ENCODE results near the gene ZFR. TPM values are rescaled to one million over a fixed set of nuclear protein-coding genes. Genes with fewer than 3 reads are reported as not detected.

Gene ZFR
- total RNA-seq, 1 experiment from 2014 or later = 62.4 TPM

GRCh38 chr5:32319926-32320543 lies 124.5 kb downstream of the ZFR start:
- Mint-ChIP-seq H3K4me3 (no peak overlapping the region), H3K4me1 (peaks cover 2 to 5% of the 10 kb centered on the region in 2 experiments; a peak in 1 of 4 replicates), H3K9me3 (peaks cover 5 to 6% of the 10 kb centered on the region in 2 experiments; a peak in 4 of 5 replicates), H3K27me3 (ENCODE audit: low read depth) (no peaks in the 10 kb centered on the region), H3K27ac (no peak overlapping the region), H3K36me3 (ENCODE audit: insufficient read depth in 1 of 3, low read depth in 3 of 3) (peaks cover 0 to 5% (median 0%) of the 10 kb centered on the region in 3 experiments; a peak in 2 of 7 replicates)
- H3K56ac ChIP-seq (ENCODE audit: insufficient read length, low read depth, low read length) = no peak overlapping the region
- no peak for TF ChIP-seq CTCF (conservative IDR thresholded peaks at IDR 0.05)
- H3K4ac ChIP-seq (ENCODE audit: low read depth, low read length) = no peak overlapping the region
- H2BK20ac ChIP-seq (ENCODE audit: low read depth, low read length, poor library complexity, severe bottlenecking) = no peak overlapping the region
- no peak overlapping the region for H2AK5ac ChIP-seq (ENCODE audit: insufficient read length, low read length)
- no peak overlapping the region for H3K4me2 ChIP-seq (ENCODE audit: insufficient read depth, insufficient read length, low read length)
- H2AFZ ChIP-seq (ENCODE audit: low read length) = no peak overlapping the region
- no peak overlapping the region for H3K9ac ChIP-seq (ENCODE audit: extremely low read depth, insufficient read length, low read length)
- H3K79me1 ChIP-seq (ENCODE audit: insufficient read depth, low read depth, low read length, poor library complexity, severe bottlenecking) = no peaks in the 10 kb centered on the region
- H2BK5ac ChIP-seq (ENCODE audit: insufficient read length, low read length) = no peak overlapping the region
- H4K91ac ChIP-seq (ENCODE audit: insufficient read length, low read depth, low read length) = no peak overlapping the region
- no peak for DNase-seq
- H3K27me3 ChIP-seq (ENCODE audit: insufficient read depth, low read length) = no peaks in the 10 kb centered on the region
- H3T11ph ChIP-seq (ENCODE audit: low read length) = no peak overlapping the region
- H2BK15ac ChIP-seq (ENCODE audit: low read depth, low read length) = no peak overlapping the region
- H3K9me3 ChIP-seq (ENCODE audit: control insufficient read depth, low read depth, low read length) = no peaks in the 10 kb centered on the region
- no peak overlapping the region for H3K14ac ChIP-seq (ENCODE audit: insufficient read depth, low read length)
- no peak overlapping the region for H3K27ac ChIP-seq (ENCODE audit: insufficient read length, low read depth, low read length)
- no peaks in the 10 kb centered on the region for H3K79me2 ChIP-seq (ENCODE audit: insufficient read depth, low read length)
- H4K5ac ChIP-seq (ENCODE audit: insufficient read length, low read depth, low read length) = no peak overlapping the region
- no peak overlapping the region for H3K18ac ChIP-seq (ENCODE audit: insufficient read length, low read depth, low read length)
- no peak overlapping the region for H3K23ac ChIP-seq (ENCODE audit: insufficient read length, low read depth, low read length)
- H3K4me1 ChIP-seq (ENCODE audit: insufficient read depth, low read length) = no peaks in the 10 kb centered on the region
- H4K8ac ChIP-seq (replicated peaks; ENCODE audit: insufficient read length, low read depth, low read length) = no peak overlapping the region
- H2BK120ac ChIP-seq (ENCODE audit: low read depth, low read length, poor library complexity, severe bottlenecking) = no peak overlapping the region
- no peak overlapping the region for H2BK12ac ChIP-seq (ENCODE audit: insufficient read length, low read depth, low read length)
- H4K20me1 ChIP-seq (ENCODE audit: control insufficient read depth, insufficient read depth, insufficient read length) = no peaks in the 10 kb centered on the region
- WGBS (ENCODE audit: extremely low coverage, insufficient read length, low lambda C conversion rate) = no CpG with 5 or more reads among the region's 7 CpGs
- no peaks in the 10 kb centered on the region for H3K23me2 ChIP-seq (ENCODE audit: insufficient read length, low read depth, low read length, poor library complexity, severe bottlenecking)
